Brain microvascular endothelial cell (primary cell): ENCODE measurements around the gene RAB23.
A peak's percentile ranks its signal among the peaks of the same experiment; 100 is the strongest.

Experiments
- DNase-seq: peaks from one replicate; pipeline ENCODE4 v3.0.0-alpha.2; 2020
- H3K27ac ChIP-seq: fragments of 250-450 bp; sonication (Bioruptor Pico); 2 replicates; pipeline ENCODE4 v1.5.1; 2020; ENCODE audit warnings: mild to moderate bottlenecking, moderate library complexity
- H3K27me3 ChIP-seq: fragments of 250-450 bp; sonication (Bioruptor Pico); replicated peaks from 2 replicates; pipeline ENCODE4 v1.5.1; 2020; ENCODE audit warnings: mild to moderate bottlenecking
- H3K36me3 ChIP-seq: fragments of 250-450 bp; sonication (Bioruptor Pico); replicated peaks from 2 replicates; pipeline ENCODE4 v1.5.1; 2020; ENCODE audit warnings: mild to moderate bottlenecking
- H3K4me3 ChIP-seq: 2 replicates; pipeline ENCODE4 v1.5.1; 2011; ENCODE audit warnings: low read depth, mild to moderate bottlenecking, control low read depth, low read length, moderate library complexity
- in situ Hi-C: cut with HindIII; loops from 2 replicates; pipeline ENCODE4 v1.10.0; 2017; ENCODE audit warnings: low sequenced_read_pairs, low pct_ligation_motif_present
- TF ChIP-seq, protein P1 (sequence below): IDR thresholded peaks from 2 replicates; pipeline ENCODE4 v1.5.1; 2011; ENCODE audit warnings: low read depth, mild to moderate bottlenecking, moderate library complexity, low read length, control low read depth, inconsistent platforms; ENCODE audit errors: missing control alignments

The RAB23 gene

DNA sequence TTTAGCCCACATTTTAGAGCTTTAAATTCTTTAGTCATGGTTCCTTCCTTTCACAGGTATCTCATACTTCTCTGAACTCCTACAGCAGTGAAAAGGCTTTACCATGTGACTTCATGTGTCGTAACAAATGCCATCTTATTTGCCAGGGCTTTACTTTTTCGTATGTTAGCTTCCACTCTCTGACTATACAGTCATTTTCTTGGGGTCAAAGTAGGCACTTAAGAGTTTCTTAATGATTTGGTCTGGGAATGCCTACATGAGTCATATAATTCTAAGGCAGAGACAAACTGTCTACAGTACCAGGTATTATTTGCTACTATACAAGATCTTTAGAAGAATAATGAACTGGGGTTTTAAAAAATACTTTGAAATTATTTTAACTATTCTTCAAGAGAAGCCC lies 15.0 kb downstream of the RAB23 start:
- DNase-seq, result no peak
- Histone ChIP-seq H3K27ac (peak overlapping the region; percentile 15), H3K27me3 (no peaks in the 10 kb centered on the region), H3K4me3 (no peak overlapping the region), H3K36me3 (peaks cover 3% of the 10 kb centered on the region)
- in situ Hi-C loops, result no loop called here
- TF ChIP-seq, protein P1, sequence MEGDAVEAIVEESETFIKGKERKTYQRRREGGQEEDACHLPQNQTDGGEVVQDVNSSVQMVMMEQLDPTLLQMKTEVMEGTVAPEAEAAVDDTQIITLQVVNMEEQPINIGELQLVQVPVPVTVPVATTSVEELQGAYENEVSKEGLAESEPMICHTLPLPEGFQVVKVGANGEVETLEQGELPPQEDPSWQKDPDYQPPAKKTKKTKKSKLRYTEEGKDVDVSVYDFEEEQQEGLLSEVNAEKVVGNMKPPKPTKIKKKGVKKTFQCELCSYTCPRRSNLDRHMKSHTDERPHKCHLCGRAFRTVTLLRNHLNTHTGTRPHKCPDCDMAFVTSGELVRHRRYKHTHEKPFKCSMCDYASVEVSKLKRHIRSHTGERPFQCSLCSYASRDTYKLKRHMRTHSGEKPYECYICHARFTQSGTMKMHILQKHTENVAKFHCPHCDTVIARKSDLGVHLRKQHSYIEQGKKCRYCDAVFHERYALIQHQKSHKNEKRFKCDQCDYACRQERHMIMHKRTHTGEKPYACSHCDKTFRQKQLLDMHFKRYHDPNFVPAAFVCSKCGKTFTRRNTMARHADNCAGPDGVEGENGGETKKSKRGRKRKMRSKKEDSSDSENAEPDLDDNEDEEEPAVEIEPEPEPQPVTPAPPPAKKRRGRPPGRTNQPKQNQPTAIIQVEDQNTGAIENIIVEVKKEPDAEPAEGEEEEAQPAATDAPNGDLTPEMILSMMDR, result no peak

DNA sequence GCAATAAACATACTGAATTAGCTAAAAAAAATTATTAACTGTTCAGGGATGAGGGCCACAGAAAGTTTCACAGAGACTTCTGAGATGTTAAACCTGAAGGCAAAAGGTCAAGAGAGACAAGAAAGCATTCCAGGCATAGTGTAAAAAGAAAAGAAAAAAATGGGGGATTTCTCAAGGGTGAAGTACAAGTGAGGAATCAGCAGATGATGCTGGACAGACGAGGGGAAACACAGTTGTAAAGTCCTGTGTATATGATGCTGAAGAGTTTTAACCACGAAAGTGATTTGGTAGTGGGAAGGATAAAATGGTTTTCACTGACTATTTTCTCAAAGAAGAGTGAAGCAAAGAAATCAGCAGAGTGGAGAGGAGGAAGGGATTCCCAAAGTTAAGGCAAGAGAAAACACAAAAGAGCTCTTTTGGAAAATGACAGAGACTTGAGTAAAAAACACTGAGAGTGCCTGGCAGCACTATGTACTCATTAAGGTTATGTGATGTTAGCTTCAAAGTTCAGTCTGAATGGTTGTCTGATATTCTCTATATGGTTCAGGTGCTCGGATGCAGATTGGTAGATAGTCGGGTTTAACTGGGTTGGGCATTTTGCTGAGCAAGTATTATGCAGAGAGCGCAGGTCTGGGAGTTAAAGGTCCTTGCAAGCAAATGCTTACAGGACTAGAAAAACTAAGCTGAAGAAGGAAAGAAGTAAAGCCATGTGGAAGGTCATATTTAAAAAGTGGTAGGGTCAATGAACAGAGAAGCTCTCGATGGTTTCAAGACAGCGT lies 16.4 kb downstream of the RAB23 start:
- in situ Hi-C loops, result no loop called here
- no peak for DNase-seq

DNA sequence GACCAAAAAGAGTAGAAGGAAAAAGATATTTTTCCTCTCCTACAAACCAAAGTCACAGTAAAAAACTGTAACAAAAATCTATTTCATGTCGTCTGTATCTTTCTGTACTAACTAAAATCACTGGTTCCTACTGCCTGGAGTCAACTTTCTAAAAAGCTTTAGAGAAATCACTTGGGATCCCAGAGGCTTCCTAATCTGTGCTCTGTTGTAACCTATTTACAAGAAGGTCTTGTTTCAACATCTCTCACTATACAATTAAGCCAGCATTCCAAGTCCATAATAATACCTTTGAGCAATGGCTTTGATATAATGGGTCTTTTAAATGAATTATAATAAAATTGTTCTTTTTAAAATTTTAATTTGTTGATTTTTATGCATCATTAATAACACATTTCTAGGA lies 20.4 kb downstream of the RAB23 start:
- in situ Hi-C loops, result no loop called here
- Histone ChIP-seq H3K27me3 (no peaks in the 10 kb centered on the region), H3K36me3 (peaks cover 10% of the 10 kb centered on the region), H3K27ac (no peak overlapping the region), H3K4me3 (no peak overlapping the region)
- TF ChIP-seq, protein P1, result no peak
- DNase-seq, result no peak

More for the DNA sequence above, 16.4 kb downstream of the RAB23 start:
- H3K4me3 ChIP-seq, result no peak overlapping the region
- no peak overlapping the region for H3K27ac ChIP-seq
- TF ChIP-seq, protein P1, result no peak
- H3K27me3 ChIP-seq, result no peaks in the 10 kb centered on the region
- H3K36me3 ChIP-seq, result peaks cover 3% of the 10 kb centered on the region

DNA sequence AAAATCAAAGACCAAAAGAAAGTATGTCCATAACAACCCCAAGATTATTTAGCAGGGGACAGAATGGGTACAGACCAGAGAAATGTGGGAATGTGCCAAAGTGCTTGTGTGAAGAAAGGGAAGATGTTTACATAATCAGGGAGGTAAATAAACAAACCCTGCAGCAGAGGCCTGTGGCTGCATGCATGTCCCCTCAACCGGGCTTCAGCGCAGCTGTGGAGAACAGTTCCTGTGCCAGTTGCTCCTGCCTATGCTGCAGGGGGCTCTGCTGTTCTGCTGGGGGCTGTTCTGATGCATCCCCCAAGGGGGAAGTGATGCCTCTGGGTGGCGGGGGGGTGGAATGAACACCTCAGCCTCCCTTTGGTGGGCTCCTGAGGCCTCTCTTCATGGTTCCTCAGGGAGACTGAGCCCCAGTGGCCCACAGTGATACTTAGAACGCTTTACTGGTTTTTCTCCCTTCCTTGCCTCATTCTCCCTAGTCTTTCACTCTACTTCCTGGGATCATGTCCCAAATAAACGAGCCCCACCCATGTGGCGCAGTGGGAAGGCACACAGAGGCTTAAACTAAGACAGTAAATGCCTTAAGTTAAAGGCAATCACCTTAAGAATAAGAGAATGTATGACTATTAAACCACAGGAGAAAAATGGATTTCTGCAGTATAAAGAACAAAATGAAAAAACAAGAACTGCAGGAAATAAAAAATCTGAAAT lies 23.0 kb downstream of the RAB23 start:
- in situ Hi-C loops, result loop anchor here (25.0 kb wide), 1 partner anchor 113 kb away; the partner anchor contains the start of gene PRIM2
- Histone ChIP-seq H3K27me3 (no peaks in the 10 kb centered on the region), H3K4me3 (no peak overlapping the region), H3K27ac (no peak overlapping the region), H3K36me3 (peaks cover 10% of the 10 kb centered on the region)
- TF ChIP-seq, protein P1, result no peak
- no peak for DNase-seq

DNA sequence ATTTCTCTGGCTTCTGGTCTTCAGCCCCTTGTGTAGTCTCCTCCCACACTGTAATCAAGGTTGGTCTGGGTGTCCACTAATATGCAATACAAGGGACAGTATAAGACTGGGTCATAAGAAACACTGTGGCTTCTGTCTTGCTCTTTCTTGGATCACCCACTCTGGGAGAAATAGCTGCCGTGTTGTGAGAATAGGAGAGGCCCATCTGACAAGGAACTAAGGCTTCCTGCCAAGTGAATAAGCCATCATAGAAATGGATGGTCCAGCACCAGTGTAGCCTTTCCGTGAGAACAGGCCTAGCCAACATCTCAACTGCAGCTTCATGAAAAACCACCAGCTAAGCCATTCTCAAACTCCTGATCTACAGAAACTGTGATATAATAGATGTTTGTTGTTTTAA lies 26.6 kb downstream of the RAB23 start:
- Histone ChIP-seq H3K36me3 (peaks cover 25% of the 10 kb centered on the region), H3K4me3 (no peak overlapping the region), H3K27me3 (no peaks in the 10 kb centered on the region), H3K27ac (no peak overlapping the region)
- TF ChIP-seq, protein P1, result no peak
- in situ Hi-C loops, result loop anchor here (25.0 kb wide), 1 partner anchor 117 kb away; the partner anchor contains the start of gene PRIM2
- DNase-seq, result no peak
